Measurements from ENCODE around the gene MOV10L1. TPM values are rescaled to one million over a fixed set of nuclear protein-coding genes. Genes with fewer than 3 reads are reported as not detected.

Gene MOV10L1
- total and polyA plus RNA-seq, 9 of the 15 experiments (the other 6 are each of a cell fraction or from before 2014, with no cell fraction given), result 0.06 to 0.43 (median 0.15) TPM

- H3K9ac ChIP-seq (ENCODE audit: insufficient read depth in 1 of 2, low read depth in 2 of 2, low read length in 2 of 2), result no peak overlapping the region
- no peaks in the 10 kb centered on the region for H3K9me3 ChIP-seq (replicated peaks; ENCODE audit: control insufficient read depth, insufficient read depth, low read depth, low read length)
- H3K36me3 ChIP-seq (ENCODE audit: control insufficient read depth, insufficient read depth, low read length), result no peaks in the 10 kb centered on the region
- in situ Hi-C loops (cut with MboI) (no loop called here), intact Hi-C loops (cut with micrococcal nuclease) (no loop called here)
- H4K20me1 ChIP-seq (replicated peaks; ENCODE audit: control insufficient read depth, insufficient read depth, low read length), result no peaks in the 10 kb centered on the region
- no peak overlapping the region for H2AFZ ChIP-seq (ENCODE audit: low read depth, low read length)
- H3K4me2 ChIP-seq (ENCODE audit: insufficient read depth, low read length), result no peak overlapping the region
- ChIA-PET POLR2A (interaction anchor here (0.7 kb wide), 1 partner anchor 10 kb away, joined by 3 read pairs; no protein-coding TSS in a partner anchor), CTCF (ENCODE audit: low intra/inter-chr PET ratio) (no interaction called here)
- WGBS (ENCODE audit: insufficient coverage, low coverage, missing lambda C conversion rate), result 20% methylated on average over 10 of the region's 14 CpGs
- no peak for ATAC-seq
- no peak for TF ChIP-seq NUFIP1 (IDR thresholded peaks at IDR 0.05; ENCODE audit: partially characterized antibody)
- TF ChIP-seq BRCA1 (IDR thresholded peaks at IDR 0.05), result no peak
- TF ChIP-seq BRCA1 (CRISPR knock-in tag; IDR thresholded peaks at IDR 0.05), result no peak
- TF ChIP-seq NFIC (IDR thresholded peaks at IDR 0.05), result no peak
- no peak for TF ChIP-seq KDM4B (IDR thresholded peaks at IDR 0.05; ENCODE audit: borderline replicate concordance in 2 of 2, low read depth in 1 of 2)
- no peak for TF ChIP-seq SP1 (CRISPR knock-in tag; IDR thresholded peaks at IDR 0.05)
- TF ChIP-seq NRF1 (conservative IDR thresholded peaks at IDR 0.05 in 1 of 2, IDR thresholded peaks at IDR 0.05 in 1 of 2), result no peak
- TF ChIP-seq ZBTB2 (IDR thresholded peaks at IDR 0.05), result no peak
- no peak for TF ChIP-seq HNRNPUL1 (IDR thresholded peaks at IDR 0.05; ENCODE audit: low read length)
- TF ChIP-seq FOXA3 (CRISPR knock-in tag; conservative IDR thresholded peaks at IDR 0.05 in 1 of 2, IDR thresholded peaks at IDR 0.05 in 1 of 2), result no peak
- TF ChIP-seq ZFPM2 (CRISPR knock-in tag; IDR thresholded peaks at IDR 0.05), result no peak
- TF ChIP-seq NFATC3 (IDR thresholded peaks at IDR 0.05), result no peak
- no peak for TF ChIP-seq HEY1 (CRISPR knock-in tag; IDR thresholded peaks at IDR 0.05; ENCODE audit: borderline replicate concordance)
- TF ChIP-seq MIER1 (IDR thresholded peaks at IDR 0.05; ENCODE audit: low read depth), result no peak
- no peak for TF ChIP-seq HINFP (tag; conservative IDR thresholded peaks at IDR 0.05; ENCODE audit: low read depth)
- TF ChIP-seq ZNF354B (CRISPR knock-in tag; IDR thresholded peaks at IDR 0.05), result no peak
- no peak for TF ChIP-seq SIN3B (IDR thresholded peaks at IDR 0.05; ENCODE audit: low read depth)
- H3K4me1 ChIP-seq (replicated peaks in 1 of 2; ENCODE audit: control insufficient read depth in 2 of 2, insufficient read depth in 2 of 2, low read length in 2 of 2), result peaks cover 0 to 34% of the 10 kb centered on the region in 2 experiments; a peak in 2 of 5 replicates
- no peaks in the 10 kb centered on the region for H3K79me2 ChIP-seq (ENCODE audit: control insufficient read depth, insufficient read depth, low read length)
- BruUV-seq (replicated peaks), result no TSS peak
- DNase-seq (ENCODE audit: extremely low read depth in 1 of 4, low spot score in 3 of 4), result no peak
- FAIRE-seq, result no peak
- H3K4me3 ChIP-seq, result no peak overlapping the region
- H3K9me1 ChIP-seq (ENCODE audit: control insufficient read depth, insufficient read depth, low read length), result no peaks in the 10 kb centered on the region
- H3K27me3 ChIP-seq (ENCODE audit: control insufficient read depth in 2 of 2, insufficient read depth in 2 of 2, low read length in 2 of 2), result no peaks in the 10 kb centered on the region
- no peak overlapping the region for H3K27ac ChIP-seq (ENCODE audit: extremely low read depth, low read depth, low read length)
Measured at GRCh38 chr22:50071432-50072166, 18.2 kb upstream of the MOV10L1 start.

Data from K562 (cell line).